DMS153 treated with DMSO at 0.1 percent for 48 hours (cell line): ENCODE data around the gene NEK2.
A peak's percentile ranks its signal among the peaks of the same experiment; 100 is the strongest.
"Not testable (repeated sequence)": the region's sequence is repeated elsewhere in the genome, so short reads cannot be mapped to it uniquely, and the experiment has no call there.

ENCODE experiments used
- DNase-seq: peaks from one replicate; lab custom pipeline; 2025; ENCODE audit not compliant: unreplicated experiment; lab: John Stamatoyannopoulos, UW

NEK2 gene

GRCh38 chr1:211675230-211676105, at the start of gene NEK2:
TSS of gene NEK2 (minus strand) at chr1:211675621. CDS start at chr1:211675479, 142 bp downstream.
- peak; percentile 99 for DNase-seq

- no peak for DNase-seq
These were observed 49.3 kb upstream of the NEK2 start for GRCh38 chr1:211724687-211725196.

- DNase-seq, result no peak
These were observed 47.9 kb upstream of the NEK2 start for GRCh38 chr1:211723273-211723672.

GRCh38 chr1:211722277-211723175, 47.1 kb upstream of the NEK2 start:
- DNase-seq, result no peak

GRCh38 chr1:211716555-211716954, 41.1 kb upstream of the NEK2 start:
- DNase-seq, result not testable (repeated sequence)

- no peak for DNase-seq
These were observed 40.5 kb upstream of the NEK2 start for GRCh38 chr1:211715971-211716370.

- no peak for DNase-seq
These were observed 38.7 kb upstream of the NEK2 start for GRCh38 chr1:211714154-211714553.

GRCh38 chr1:211713231-211713630, 37.8 kb upstream of the NEK2 start:
- DNase-seq, result no peak

GRCh38 chr1:211711315-211711705, 35.9 kb upstream of the NEK2 start:
- DNase-seq, result no peak

GRCh38 chr1:211710566-211711314, 35.3 kb upstream of the NEK2 start:
- no peak for DNase-seq

- no peak for DNase-seq
These were observed 33.5 kb upstream of the NEK2 start for GRCh38 chr1:211708926-211709325.

GRCh38 chr1:211708006-211708405, 32.6 kb upstream of the NEK2 start:
- no peak for DNase-seq

GRCh38 chr1:211705467-211706091, 30.2 kb upstream of the NEK2 start:
- DNase-seq, result no peak

- DNase-seq, result no peak
These were observed 29.1 kb upstream of the NEK2 start for GRCh38 chr1:211704543-211704942.

GRCh38 chr1:211703812-211704537, 28.6 kb upstream of the NEK2 start:
- peak; percentile 94 for DNase-seq

GRCh38 chr1:211701733-211702132, 26.3 kb upstream of the NEK2 start:
- DNase-seq, result no peak

- no peak for DNase-seq
These were observed 23.6 kb upstream of the NEK2 start for GRCh38 chr1:211699059-211699458.

- DNase-seq, result peak; percentile 85
These were observed 23.0 kb upstream of the NEK2 start for GRCh38 chr1:211698161-211699026.

- DNase-seq, result no peak
These were observed 21.9 kb upstream of the NEK2 start for GRCh38 chr1:211697356-211697755.
